HG03457 (cell line): Measurements from ENCODE around the gene SMAD6.

Experiments
- ATAC-seq: cut with Tn5 transposase; IDR thresholded peaks from one replicate; pipeline ENCODE4 v1.9.1; 2021; ENCODE audit warnings: moderate number of reproducible peaks; ENCODE audit not compliant: unreplicated experiment

Gene SMAD6

DNA sequence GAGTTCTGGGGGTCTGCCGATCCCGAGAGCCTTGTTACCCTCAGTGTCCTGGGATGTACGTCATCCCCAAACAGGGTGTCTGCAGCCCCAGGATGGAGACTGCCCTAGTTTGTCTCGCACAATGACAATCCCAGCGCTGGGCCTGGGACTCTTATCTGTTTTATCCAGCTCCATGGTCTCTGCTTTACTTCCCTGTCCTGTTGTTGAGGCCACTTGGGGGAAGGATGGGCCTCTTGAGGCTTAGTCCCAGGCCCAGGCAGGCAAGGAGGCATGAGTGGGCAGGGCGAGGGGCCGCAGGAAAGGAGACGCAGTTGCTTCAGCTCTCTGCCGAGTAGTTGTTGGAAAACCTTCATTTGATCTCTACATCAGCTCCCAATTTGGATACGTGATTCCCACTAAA lies 17.4 kb downstream of the SMAD6 start:
- ATAC-seq, result no peak

DNA sequence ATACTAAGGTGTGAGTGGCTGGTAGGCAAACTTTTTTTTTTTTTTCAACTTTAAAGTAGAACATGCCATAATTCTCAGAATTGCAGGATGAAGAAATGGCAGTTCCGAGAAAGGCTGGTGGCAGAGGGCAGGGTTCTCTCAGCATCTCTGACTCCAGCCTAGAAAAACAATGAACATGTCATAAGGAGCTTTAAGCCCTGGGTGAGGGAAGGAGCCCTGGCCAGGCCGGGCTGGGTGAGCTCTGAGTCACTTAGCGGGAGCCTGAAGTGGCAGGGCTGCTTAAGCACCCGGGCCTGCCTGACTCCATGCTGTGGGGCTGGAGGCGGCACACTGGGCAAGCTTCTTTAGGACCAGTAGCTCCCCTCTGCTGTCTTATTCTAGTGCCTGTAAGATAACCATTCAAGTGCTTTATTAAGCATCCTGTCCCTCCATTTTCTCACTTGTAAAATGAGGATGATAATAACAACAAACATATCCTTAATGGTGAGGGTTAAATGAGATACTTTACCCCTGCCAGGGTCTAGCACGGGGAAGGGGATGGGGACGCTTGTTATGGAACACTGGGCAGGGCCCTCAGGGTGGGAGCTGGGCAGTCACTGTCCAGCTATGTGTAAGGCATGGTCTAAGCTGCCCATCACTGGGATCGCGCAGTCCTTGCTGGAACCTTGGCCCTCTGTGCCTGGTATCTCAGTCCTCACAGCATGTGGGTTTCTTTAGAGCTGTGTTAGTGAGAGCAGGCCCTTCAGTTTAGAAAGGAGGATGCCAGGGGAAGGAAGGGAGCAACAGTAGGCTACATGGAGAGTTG lies 18.4 kb downstream of the SMAD6 start:
- ATAC-seq, result no peak

DNA sequence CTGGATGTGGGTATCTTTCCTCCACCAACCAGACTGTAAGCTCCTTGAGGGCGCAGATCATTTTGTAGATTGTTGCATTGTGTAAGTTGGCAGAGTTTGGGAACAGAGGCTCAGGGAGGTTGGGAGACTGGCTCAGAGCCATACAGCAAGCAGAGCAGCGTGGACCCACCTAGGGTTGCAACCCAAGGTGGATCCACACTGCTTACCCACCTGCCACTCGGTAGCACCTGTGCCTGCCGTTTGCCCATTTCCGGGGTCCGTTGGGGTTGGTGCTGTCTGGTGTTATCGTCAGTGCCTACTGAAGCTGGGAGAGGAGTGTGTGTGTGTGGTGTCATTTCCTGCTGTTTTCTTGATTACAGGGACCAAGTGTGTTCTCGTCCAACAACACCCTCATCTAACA lies 19.0 kb downstream of the SMAD6 start:
- ATAC-seq, result no peak

- no peak for ATAC-seq
These were observed 19.5 kb downstream of the SMAD6 start for GRCh38 chr15:66721501-66721937.

GRCh38 chr15:66721954-66722353 lies 19.9 kb downstream of the SMAD6 start:
- ATAC-seq, result no peak

DNA sequence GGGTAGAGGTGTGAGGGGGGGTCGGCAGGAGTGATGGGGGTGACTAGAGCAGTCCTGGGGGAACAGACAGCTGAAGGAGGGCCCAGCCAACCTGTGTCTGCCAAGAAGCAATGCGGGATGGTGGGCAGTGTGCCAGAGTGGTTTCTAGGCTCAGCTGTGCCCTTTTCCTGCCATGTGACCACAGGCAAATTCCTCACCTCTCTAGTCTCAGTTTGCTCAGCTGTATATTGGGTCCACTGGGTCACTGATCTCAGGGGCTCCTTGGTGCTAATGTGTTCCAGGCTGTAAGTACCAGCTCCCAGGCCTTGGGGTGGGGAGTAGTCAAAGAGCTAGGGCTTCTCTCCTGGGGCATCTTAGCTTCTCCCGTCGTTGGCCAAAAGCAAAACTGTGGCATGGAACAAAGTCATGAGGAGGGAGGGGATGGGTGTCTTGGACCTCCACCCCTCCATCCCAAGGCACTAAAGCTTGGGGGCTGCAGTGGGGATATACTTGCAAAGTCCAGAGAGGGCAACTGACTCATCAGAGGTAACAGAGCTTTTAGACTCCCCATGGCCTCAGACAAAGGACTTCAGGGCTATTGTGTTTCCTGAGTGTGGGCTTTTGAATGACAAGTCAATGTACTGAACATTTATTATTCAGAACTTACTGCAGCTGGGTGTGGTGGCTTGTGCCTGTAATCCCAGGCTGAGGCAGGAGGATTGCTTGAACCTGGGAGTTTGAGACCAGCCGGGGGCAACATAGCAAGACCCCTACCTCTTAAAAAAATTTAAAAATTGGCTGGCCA lies 20.9 kb downstream of the SMAD6 start:
- ATAC-seq, result no peak

- no peak for ATAC-seq
These were observed 22.0 kb downstream of the SMAD6 start for GRCh38 chr15:66723826-66724731.

DNA sequence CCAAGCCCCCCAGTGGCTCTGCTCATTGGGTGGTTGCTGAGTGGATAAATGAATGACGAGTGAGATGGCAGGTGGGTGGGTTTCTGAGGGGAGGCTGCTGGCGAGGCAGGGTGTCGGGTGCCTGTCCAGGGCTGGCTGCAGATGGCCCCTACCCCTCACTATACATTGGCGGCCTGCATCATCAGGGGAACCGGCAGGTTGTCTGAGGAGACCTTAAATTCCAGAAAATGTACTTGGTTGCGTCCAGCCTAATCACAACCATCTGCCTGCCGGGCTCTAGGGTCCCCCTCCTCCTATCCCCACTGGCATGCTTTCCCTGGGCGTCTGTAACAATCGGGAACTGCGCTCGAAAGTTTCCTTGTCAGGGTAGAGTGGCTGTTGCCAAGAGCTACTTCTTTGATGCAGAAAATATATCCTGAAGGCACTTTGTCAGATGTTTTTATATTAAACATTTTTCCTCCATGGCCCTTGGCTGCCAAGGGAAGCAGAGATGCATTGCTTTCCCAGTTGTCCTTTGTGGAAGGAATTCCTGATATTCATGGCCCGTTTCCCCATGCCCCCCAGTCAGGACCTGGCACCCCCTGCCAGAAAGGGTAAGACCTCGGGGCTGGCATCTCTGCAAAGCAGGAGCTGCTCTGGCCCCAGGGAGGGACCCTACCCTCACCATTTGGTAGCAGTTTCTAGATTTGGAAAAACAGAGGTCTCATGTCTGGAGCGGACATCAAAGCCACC lies 22.9 kb downstream of the SMAD6 start:
- ATAC-seq, result no peak

DNA sequence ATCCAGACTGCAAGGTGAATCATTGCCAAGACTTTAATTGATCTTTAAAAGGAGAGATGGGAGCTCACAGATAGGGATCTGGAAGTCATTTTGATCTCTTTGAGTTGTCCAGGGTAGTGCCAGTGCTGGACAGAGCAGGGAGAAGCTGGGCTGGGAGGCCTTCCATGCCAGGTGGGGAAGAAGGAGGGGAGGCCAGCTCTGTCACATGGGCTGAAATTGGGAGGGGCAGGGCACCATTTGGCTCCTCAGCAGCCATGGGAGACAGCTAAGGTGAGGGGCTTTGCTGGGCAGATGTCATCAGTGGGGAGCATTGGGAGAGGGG lies 23.4 kb downstream of the SMAD6 start:
- ATAC-seq, result no peak

DNA sequence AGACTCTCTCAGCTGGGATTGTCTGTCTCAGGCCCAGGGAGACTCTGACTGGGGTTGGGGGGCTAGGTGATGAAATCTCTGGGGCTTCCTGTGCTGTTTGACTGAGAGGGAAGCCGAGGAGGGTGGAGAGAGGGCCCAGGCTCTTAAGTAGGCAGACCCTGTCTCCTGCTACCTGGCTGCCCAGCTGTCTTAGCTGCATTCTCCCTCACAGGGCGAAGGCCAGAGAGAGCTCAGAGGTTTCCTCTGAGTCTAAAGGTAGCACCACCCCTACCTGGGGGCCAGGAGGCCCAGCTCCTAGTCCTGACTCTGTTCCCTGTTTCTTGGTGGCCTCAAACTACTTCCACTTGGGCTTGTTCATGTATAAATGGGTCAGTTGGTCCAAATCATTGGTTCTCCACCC lies 24.4 kb downstream of the SMAD6 start:
- ATAC-seq, result no peak

GRCh38 chr15:66729331-66729951 lies 27.4 kb downstream of the SMAD6 start:
- ATAC-seq, result no peak

GRCh38 chr15:66730168-66731021 lies 28.4 kb downstream of the SMAD6 start:
- ATAC-seq, result no peak

- ATAC-seq, result no peak
These were observed 31.9 kb downstream of the SMAD6 start for GRCh38 chr15:66733976-66734375.

- ATAC-seq, result no peak
These were observed 33.2 kb downstream of the SMAD6 start for GRCh38 chr15:66734961-66735908.

DNA sequence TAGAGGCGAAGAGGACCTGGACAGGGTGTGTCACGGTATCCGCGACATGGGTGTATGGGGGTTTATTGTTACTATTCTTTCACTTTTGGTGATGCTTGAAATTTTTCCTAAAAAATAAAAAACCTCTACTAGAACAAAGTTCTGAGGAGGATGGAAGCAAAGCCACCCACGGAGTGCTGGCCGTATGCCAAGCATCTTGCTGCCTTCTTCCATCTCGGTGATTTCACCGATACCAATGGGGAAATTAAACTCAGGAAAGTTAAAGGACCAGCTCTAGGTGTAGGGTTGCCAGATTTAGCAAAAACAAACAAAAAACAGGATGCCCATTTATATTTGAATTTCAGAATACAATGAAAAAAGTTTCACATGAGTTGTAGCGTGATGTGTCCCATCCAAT lies 33.9 kb downstream of the SMAD6 start:
- ATAC-seq, result no peak

GRCh38 chr15:66737243-66738010 lies 35.4 kb downstream of the SMAD6 start:
- ATAC-seq, result no peak

GRCh38 chr15:66738116-66738515 lies 36.1 kb downstream of the SMAD6 start:
- no peak for ATAC-seq
